H54 (cell line): Measurements from ENCODE around the gene TSPAN8.
"Not testable (repeated sequence)": the region's sequence is repeated elsewhere in the genome, so short reads cannot be mapped to it uniquely, and the experiment has no call there.

ENCODE experiments used
- DNase-seq: peaks from one replicate; pipeline ENCODE4 v3.0.0; 2011; ENCODE audit warnings: low spot score, mixed read lengths; ENCODE audit not compliant: insufficient read length
- FAIRE-seq: peaks from 3 replicates; lab custom pipeline; 2011; peaks lifted over from hg19 to GRCh38; lab: Jason Lieb, UNC
- POLR2A ChIP-seq: IDR thresholded peaks from 2 replicates; pipeline ENCODE4 v1.6.1; 2011; ENCODE audit warnings: low read depth, mild to moderate bottlenecking, low read length

Gene TSPAN8

DNA sequence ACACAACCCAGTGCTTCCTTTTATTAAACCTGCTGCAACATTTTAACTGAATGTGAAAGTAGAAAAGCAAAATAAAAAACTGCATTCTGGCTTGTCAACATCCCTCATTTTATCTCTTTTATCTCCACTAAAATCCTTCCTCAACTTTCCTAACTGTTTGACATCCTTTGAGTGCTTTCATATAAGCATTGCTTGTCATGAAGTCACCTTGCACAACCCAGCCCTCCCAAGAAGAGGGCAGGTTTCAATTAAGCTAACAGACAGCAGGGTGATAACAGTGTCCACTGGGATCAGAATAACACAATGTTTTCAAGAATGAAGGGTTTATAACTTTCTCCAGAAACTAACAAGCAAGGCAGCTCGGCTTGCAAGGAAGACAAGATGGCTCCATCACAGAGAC, 16.3 kb upstream of the TSPAN8 start:
- TF ChIP-seq POLR2A: no peak
- no peak for DNase-seq
- FAIRE-seq: no peak

DNA sequence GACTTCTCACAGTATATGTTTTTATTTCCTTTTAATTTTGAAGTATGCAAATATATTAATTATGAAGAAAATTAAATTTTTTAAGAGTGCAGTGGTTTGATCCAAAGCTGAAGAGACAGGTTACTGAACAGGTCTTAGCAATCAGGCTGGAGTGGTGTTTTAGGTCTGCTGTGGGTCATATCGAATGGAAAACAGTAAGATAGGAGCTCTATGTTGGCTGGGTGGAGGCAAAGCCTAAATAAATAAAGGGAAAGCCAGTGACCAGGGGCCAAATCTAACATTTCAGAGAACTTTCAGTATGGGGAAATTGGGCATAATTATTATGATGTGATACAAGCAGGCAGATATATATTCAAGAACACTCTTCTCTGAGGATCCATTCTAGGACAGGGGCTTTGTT, 12.7 kb upstream of the TSPAN8 start:
- FAIRE-seq (no peak), DNase-seq (no peak)
- TF ChIP-seq POLR2A: no peak

DNA sequence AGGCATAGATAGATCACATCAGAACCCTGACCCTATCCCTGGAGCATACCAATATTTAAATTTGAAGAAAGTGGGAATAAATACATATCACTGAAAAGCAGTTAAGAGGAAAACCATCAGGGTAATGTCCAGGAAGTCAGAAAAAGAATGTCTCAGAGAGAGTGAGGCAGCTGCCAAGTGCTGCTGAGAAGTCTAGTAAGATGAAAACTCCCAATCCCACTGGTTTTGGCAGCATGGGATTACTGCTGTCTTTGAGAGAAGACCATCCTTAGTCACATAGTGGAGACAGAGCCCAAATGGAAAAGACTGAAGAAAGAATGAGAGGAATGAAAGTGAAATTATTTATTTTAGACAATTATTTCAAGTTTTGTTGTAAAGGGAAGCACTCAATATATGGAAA, 11.5 kb upstream of the TSPAN8 start:
- no peak for FAIRE-seq
- TF ChIP-seq POLR2A: no peak
- no peak for DNase-seq

DNA sequence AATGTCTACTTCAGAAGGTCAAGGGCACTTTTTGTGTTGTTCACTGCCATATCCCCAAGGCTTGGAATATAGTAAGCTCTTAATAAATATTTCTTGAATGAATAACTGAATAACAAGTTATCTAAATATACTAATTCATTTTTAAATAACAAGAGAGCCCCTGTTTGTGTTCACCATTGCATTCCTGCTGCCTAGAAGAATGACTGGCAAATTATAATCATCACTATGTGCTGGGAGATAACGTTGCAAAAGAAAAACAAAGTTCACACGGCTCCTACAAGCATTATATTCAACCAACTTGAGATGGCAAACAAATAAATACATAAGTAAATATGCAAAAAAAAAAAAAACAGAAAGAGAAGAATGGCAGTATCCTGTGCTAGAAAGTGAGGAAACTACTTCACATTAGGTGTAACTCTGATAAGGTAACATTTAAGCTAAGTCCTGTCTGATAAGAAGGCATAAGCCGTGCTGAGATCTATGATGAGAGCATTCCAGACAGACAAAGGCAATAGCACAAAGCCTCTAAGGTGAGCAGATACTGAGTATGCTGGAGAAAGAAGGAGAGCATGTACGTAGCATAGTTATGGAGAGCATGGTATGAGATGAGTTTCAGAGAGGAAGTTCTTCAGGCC, 9.2 kb upstream of the TSPAN8 start:
- no peak for FAIRE-seq
- no peak for TF ChIP-seq POLR2A
- no peak for DNase-seq

DNA sequence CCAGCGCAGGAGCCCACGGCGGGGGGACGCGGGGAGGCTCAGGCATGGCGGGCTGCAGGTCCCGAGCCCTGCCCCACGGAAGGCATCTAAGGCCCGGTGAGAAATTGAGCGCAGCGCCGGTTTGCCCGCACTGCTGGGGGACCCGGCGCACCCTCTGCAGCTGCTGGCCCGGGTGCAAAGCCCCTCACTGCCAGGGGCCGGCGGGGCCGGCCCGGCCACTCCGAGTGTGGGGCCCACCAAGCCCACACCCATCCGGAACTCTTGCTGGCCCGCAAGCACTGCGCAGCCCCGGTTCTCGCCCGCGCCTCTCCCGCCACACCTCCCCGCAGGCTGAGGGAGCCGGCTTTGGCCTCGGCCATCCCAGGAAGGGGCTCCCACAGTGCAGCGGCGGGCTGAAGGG, 8.5 kb upstream of the TSPAN8 start:
- no peak for TF ChIP-seq POLR2A
- DNase-seq: no peak
- no peak for FAIRE-seq

DNA sequence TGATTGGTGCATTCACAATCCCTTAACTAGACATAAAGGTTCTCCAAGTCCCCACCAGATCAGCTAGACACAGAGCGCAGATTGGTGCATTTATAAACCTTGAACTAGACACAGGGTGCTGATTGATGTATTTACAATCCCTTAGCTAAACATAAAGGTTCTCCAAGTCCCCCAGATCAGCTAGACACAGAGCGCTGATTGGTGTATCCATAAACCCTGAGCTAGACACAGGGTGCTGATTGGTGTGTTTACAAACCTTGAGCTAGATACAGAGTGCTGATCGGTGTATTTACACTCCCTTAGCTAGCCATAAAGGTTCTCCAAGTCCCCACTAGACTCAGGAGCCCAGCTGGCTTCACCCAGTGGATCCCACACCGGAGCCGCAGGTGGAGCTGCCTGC, 8.0 kb upstream of the TSPAN8 start:
- FAIRE-seq, DNase-seq: not testable (repeated sequence)

DNA sequence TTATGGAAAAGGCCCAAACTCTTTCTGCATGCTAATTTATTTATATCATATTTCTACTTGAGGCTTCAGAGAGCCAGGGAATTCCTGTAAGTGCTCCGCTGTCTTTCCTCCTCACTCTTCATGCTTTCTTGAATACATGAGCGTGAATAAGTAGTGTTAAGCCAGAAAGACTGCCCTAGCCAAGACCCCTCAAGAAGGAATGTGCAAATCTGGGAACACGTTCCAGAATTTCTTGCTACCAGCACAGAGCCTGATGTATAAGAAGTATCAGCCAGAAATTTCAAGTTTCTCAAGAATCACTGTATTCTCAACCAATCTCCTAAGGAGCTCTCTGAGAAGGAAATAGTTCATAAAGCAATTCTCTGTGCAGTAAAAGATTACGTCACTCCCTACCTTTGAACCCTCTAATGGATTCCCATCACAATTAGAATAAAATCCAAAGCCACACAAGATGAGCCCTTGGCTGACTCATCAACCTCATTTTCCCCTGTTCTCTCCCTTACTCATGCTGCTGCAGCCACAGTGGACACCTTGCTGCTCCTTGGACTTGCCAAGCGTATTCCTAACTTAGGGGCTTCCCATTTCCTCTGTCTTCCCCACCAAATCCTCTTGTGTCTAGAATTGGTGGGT, 6.9 kb upstream of the TSPAN8 start:
- FAIRE-seq: no peak
- TF ChIP-seq POLR2A: no peak
- DNase-seq: no peak

DNA sequence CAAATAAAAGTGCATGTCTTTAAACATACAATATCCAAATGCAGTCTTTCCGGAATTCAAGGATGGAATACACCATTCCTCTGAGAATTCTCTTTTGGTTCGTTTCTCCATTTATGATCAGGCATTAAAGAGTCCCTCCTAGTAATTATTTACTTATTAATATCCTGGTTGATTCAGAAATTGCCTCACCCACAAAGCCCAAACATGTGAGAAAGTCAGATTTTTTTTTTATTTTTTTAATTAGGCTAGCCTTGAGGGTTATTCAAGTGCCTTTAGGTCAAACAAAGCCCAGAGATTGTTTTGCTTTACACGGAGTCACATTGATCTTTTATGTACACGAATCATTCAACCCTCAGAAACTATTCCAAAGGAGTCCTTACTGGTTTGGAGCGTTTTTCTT, 6.4 kb upstream of the TSPAN8 start:
- FAIRE-seq (no peak), DNase-seq (no peak)
- TF ChIP-seq POLR2A: no peak

DNA sequence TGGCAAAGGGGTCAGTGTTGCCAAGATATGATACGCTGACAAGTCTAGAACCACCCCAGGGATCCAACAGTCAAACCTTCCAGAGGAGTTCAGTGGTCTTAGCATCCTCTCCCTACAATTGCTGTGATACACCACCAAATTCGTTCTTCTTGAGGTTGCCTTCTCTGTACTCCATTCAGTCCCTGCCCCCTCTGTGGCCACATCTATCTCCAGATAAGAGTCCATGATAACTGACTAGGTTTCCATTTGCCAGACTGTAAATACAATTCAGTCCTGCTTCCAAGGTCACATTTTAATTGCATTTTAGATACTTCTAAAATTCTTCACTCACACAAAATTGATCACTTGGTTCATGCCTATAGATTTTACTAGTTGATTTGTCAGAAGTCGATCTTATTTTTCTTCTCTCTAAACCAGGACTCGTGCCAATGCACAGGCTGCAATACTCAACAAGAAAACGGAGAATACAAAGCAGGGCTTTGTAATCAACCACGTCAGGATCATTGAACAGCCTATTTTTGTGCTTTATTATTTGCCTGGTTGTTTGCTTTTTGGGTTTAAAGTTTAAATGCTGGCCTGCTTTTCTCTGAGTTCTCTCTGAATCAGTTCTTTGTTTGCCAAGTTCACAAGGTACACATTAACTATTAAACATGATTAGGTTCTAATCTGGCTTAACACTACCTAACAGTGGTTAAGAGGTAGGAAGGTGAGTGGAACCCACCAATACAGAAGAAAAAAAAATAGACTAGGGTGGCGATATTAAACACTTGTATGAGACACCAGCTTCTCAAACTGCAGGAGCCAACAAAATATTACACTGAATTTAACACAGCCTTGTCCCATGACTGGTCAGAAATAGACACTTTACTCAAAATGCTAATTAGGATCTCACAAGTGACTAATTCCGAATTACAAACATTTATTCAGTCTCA, 5.3 kb upstream of the TSPAN8 start:
- DNase-seq (no peak), FAIRE-seq (no peak)

DNA sequence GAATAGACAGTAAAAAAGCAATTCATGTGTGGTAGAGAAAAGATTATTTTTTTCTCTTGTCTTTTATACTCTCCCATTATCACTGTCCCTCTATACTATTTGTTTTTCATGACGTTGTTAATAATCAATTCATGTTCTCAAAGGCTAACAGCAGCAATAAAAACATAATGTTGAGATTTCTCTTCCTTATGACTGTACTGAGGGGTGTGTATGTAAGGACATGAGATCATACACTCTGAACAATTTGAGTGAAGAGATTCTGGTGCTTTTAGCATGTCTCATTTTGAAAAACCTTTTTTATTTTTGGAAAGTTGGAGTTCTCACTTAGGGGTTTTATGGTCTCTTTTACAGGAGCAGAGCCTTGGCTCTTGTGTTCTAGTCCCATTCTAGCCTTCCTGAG, 3.8 kb upstream of the TSPAN8 start:
- no peak for TF ChIP-seq POLR2A
- DNase-seq: no peak
- no peak for FAIRE-seq

More for the DNA sequence above, 5.3 kb upstream of the TSPAN8 start:
- TF ChIP-seq POLR2A: no peak

DNA sequence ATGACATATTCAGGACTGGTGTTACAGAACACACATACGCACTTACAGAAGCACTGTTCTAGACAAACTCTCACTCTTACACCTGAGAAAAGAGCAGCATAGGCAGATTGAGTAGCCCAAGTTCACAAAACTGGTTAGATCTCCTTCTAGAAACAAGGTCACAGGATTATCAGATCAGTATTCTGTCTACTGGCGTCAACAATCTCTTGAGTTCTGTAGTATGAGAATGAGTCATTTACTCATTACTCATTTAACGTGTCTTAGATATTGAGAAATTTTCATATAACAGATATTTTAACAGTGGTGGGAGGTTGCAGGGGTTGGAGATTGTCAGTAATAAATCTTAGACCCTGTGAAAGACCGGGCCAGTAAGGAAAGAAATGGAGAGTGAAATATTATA, 2.8 kb upstream of the TSPAN8 start:
- no peak for FAIRE-seq
- DNase-seq: no peak
- no peak for TF ChIP-seq POLR2A

DNA sequence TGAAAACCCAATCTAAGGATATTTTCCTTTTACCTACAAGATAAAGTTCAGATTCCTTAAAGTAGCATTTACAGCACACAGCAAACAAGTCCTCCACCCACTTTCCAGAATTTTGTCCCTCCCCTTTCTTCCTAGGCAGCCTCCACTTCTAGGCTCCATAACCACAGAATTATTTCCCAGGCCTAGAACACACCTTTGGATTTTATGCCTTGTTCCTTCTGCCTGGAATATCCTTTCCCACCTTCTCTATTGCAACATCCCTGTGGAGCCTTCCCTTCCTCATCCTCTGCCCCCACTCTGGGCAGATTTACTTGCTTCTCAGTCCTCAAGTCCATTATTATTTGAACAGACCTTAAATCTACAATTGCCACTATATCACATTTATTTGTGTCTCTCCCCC, 2.1 kb upstream of the TSPAN8 start:
- no peak for DNase-seq
- FAIRE-seq: no peak
- TF ChIP-seq POLR2A: no peak

DNA sequence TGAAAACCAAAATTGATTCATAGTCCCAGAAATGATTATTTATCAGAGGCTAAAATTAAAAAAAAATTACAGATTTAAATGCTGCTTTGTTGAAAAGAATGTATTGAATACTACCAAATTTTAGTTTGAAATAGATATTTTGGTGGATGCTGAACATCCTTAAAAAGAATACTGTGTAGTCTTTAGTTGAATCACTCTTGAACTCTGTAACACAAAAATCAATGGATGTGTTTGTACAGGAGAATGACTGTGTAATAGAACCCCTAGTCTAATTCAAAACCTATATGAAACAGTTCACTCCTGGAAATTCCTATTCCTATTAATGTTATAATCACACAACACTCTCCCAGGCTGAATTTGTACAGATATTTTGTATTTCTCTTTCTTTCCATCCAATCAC, 1.5 kb upstream of the TSPAN8 start:
- FAIRE-seq (no peak), DNase-seq (no peak)
- no peak for TF ChIP-seq POLR2A

DNA sequence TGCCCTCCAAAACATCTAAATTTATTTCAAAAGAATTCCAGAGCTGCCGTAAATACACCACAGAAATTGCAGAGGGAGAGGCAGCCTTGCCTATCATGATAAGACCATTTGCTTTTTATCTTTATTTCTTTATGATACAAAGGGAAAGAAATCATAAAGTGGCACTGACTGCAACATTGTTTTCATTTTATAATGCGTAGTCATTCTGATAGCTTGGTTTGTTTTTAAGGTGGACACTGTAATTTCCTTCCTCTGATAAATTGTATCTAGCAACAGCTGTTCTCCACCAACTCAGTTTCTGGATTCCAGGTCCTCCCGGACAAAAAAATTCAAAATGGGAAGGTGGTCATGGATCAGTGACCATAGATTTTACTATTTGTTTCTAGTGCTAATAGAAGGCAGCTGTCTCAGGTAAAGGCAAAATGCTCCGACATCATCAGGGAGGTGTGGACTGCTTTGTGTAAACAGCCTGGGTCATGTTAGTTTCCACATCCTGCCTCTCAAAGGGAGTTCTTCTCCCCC, 623 bp upstream of the TSPAN8 start:
- TF ChIP-seq POLR2A: no peak
- no peak for FAIRE-seq
- no peak for DNase-seq

DNA sequence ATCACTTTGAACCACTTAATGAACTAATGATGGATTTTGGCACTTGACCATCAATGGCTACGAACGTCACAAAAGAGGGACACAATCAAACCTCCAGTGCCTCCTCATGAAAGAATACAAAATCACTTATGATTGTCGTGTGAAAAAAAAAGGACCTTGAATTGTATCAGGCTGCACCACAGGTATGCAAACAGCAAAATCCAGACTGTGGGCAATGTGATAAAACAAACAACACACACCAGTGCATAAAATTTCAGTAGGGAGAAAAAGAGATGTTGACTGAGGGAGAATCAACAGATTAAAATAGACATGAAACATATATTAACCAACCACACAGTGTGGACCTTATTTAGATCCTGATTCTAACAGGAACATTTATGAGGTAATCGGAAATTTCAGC, 2.6 kb downstream of the TSPAN8 start:
- DNase-seq: no peak
- no peak for FAIRE-seq
- no peak for TF ChIP-seq POLR2A
